Panc1 (cell line): ENCODE results near the gene FERMT3. TPM values are rescaled to one million over a fixed set of nuclear protein-coding genes. Genes with fewer than 3 reads are reported as not detected.

ENCODE experiments used
- ATAC-seq: fragments of 200-7000 bp; cut with Tn5 transposase; 2 replicates; pipeline ENCODE4 v1.9.1; 2020; ENCODE audit warnings: mild to moderate bottlenecking, moderate library complexity
- BruUV-seq: library from RNA; stranded (reverse); fragments of 400-500 nt; replicated peaks from 2 replicates; lab custom pipeline; 2021; lab: Mats Ljungman, UMichigan
- CTCF ChIA-PET: fragments of 300-600 bp; sonication (Branson Sonifier 250); formaldehyde crosslinking; loops from one replicate; lab custom pipeline; 2022; ENCODE audit warnings: antibody characterized with exemption; lab: Charles Lee
- POLR2A ChIA-PET: fragments of 300-600 bp; sonication (Branson Sonifier 250); formaldehyde crosslinking; loops from one replicate; lab custom pipeline; 2022; ENCODE audit warnings: antibody characterized with exemption; lab: Charles Lee
- DNase-seq: peaks from one replicate; pipeline ENCODE4 v3.0.0-alpha.2; 2010; ENCODE audit warnings: low read depth, low spot score
- H3K27ac ChIP-seq: 2 replicates; pipeline ENCODE4 v1.5.1; 2011; ENCODE audit warnings: mild to moderate bottlenecking, low read length, inconsistent platforms
- H3K27me3 ChIP-seq: fragments of 200-500 bp; sonication (Bioruptor generic); 2 replicates; pipeline ENCODE4 v1.6.0; 2014; ENCODE audit warnings: low read length, inconsistent platforms; ENCODE audit not compliant: control insufficient read depth, insufficient read depth
- H3K36me3 ChIP-seq: fragments of 200-500 bp; sonication (Bioruptor generic); 2 replicates; pipeline ENCODE4 v1.5.1; 2014; ENCODE audit warnings: inconsistent platforms, mild to moderate bottlenecking, low read length, moderate library complexity; ENCODE audit not compliant: control insufficient read depth, insufficient read depth
- H3K4me1 ChIP-seq: 2 replicates; pipeline ENCODE4 v1.5.1; 2011; ENCODE audit warnings: inconsistent platforms, mild to moderate bottlenecking, low read length, moderate library complexity; ENCODE audit not compliant: control insufficient read depth, insufficient read depth
- H3K4me3 ChIP-seq, 2 experiments: 2 replicates each; pipeline ENCODE4 v1.5.1; 2011 to 2012; ENCODE audit warnings: low read depth in 2 of 2, low read length in 2 of 2, mild to moderate bottlenecking in 2 of 2, inconsistent platforms in 1 of 2, moderate library complexity in 1 of 2
- H3K9me3 ChIP-seq: fragments of 200-500 bp; sonication (Bioruptor generic); 2 replicates; pipeline ENCODE4 v1.5.1; 2014; ENCODE audit warnings: low read depth, mild to moderate bottlenecking, inconsistent platforms, low read length, moderate library complexity; ENCODE audit not compliant: control insufficient read depth, insufficient read depth
- POLR2AphosphoS5 ChIP-seq: IDR thresholded peaks from 2 replicates; pipeline ENCODE4 v1.6.1; 2012; ENCODE audit warnings: mild to moderate bottlenecking, low read depth, low read length, moderate library complexity
- SIN3A ChIP-seq: IDR thresholded peaks from 2 replicates; pipeline ENCODE4 v1.6.1; 2012; ENCODE audit warnings: low read depth, mild to moderate bottlenecking, low read length, moderate library complexity, borderline replicate concordance; ENCODE audit not compliant: insufficient read depth
- TCF7L2 ChIP-seq: IDR thresholded peaks from 2 replicates; pipeline ENCODE4 v1.6.1; 2011; ENCODE audit warnings: mild to moderate bottlenecking, low read depth, low read length, inconsistent platforms
- in situ Hi-C: cut with HindIII; loops from 2 replicates; pipeline ENCODE4 v1.10.0; 2016; ENCODE audit warnings: low sequenced_read_pairs, low pct_unique_long_range_greater_than_20kb
- intact Hi-C: fragments of 100-400 bp; cut with micrococcal nuclease; formaldehyde crosslinking; loops from one replicate; pipeline ENCODE4 v1.10.0; 2022; ENCODE audit not compliant: unreplicated experiment
- total RNA-seq: library from RNA; stranded (reverse); gene quantifications from one replicate; pipeline ENCODE4 v1.2.1, GENCODE V29; 2021; ENCODE audit not compliant: unreplicated experiment
- TF ChIP-seq, protein P1 (sequence below): fragments of 450-650 bp; IDR thresholded peaks from 2 replicates; pipeline ENCODE4 v1.5.1; 2017; ENCODE audit warnings: mild to moderate bottlenecking
- TF ChIP-seq, protein P2 (sequence below), 2 experiments: IDR thresholded peaks; 2 replicates each; pipeline ENCODE4 v1.6.1; 2011 to 2012; ENCODE audit warnings: low read depth in 2 of 2, control low read depth in 1 of 2, low read length in 1 of 2, mild to moderate bottlenecking in 1 of 2, moderate library complexity in 1 of 2; ENCODE audit not compliant: insufficient read depth in 1 of 2

FERMT3 gene
- total RNA-seq, 1 experiment from 2014 or later, result 2.9 TPM

DNA sequence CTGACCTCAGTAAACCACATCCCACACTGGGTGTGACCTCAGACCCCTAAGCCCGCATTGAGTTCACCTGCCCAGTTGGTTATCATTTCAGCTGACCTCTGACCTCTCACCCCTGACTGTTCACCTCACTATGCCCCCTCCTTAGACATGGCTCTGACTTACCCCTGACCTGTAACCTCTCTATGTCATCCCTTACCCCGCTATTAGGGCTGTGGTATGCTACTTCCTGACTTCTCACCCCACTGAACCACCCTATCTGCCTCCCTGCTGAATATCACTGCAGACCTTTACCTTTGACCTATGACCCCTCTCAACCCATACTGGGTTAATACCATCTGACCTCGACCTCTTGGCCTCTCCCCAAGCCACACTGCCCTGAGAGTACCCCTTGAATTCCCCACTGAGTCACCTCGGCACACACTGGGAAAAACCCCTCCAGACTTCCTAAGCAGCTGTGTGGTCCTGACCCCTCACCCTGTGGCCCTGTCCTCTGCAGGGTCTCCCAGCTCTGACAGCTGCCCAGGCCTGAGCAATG is 53.1 kb downstream of the FERMT3 start:
- in situ Hi-C loops, result no loop called here
- ATAC-seq (no peak), DNase-seq (no peak)
- Histone ChIP-seq H3K27ac (no peak overlapping the region), H3K36me3 (no peaks in the 10 kb centered on the region; the same call in 1 of the 2 replicates), H3K27me3 (no peaks in the 10 kb centered on the region), H3K4me1 (peaks cover 3% of the 10 kb centered on the region; the same call in 1 of the 2 replicates), H3K4me3 (no peak overlapping the region), H3K9me3 (no peaks in the 10 kb centered on the region)
- TF ChIP-seq, protein P1, sequence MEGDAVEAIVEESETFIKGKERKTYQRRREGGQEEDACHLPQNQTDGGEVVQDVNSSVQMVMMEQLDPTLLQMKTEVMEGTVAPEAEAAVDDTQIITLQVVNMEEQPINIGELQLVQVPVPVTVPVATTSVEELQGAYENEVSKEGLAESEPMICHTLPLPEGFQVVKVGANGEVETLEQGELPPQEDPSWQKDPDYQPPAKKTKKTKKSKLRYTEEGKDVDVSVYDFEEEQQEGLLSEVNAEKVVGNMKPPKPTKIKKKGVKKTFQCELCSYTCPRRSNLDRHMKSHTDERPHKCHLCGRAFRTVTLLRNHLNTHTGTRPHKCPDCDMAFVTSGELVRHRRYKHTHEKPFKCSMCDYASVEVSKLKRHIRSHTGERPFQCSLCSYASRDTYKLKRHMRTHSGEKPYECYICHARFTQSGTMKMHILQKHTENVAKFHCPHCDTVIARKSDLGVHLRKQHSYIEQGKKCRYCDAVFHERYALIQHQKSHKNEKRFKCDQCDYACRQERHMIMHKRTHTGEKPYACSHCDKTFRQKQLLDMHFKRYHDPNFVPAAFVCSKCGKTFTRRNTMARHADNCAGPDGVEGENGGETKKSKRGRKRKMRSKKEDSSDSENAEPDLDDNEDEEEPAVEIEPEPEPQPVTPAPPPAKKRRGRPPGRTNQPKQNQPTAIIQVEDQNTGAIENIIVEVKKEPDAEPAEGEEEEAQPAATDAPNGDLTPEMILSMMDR, result no peak
- TF ChIP-seq SIN3A (no peak), TCF7L2 (no peak), POLR2AphosphoS5 (no peak)
- TF ChIP-seq, protein P2, sequence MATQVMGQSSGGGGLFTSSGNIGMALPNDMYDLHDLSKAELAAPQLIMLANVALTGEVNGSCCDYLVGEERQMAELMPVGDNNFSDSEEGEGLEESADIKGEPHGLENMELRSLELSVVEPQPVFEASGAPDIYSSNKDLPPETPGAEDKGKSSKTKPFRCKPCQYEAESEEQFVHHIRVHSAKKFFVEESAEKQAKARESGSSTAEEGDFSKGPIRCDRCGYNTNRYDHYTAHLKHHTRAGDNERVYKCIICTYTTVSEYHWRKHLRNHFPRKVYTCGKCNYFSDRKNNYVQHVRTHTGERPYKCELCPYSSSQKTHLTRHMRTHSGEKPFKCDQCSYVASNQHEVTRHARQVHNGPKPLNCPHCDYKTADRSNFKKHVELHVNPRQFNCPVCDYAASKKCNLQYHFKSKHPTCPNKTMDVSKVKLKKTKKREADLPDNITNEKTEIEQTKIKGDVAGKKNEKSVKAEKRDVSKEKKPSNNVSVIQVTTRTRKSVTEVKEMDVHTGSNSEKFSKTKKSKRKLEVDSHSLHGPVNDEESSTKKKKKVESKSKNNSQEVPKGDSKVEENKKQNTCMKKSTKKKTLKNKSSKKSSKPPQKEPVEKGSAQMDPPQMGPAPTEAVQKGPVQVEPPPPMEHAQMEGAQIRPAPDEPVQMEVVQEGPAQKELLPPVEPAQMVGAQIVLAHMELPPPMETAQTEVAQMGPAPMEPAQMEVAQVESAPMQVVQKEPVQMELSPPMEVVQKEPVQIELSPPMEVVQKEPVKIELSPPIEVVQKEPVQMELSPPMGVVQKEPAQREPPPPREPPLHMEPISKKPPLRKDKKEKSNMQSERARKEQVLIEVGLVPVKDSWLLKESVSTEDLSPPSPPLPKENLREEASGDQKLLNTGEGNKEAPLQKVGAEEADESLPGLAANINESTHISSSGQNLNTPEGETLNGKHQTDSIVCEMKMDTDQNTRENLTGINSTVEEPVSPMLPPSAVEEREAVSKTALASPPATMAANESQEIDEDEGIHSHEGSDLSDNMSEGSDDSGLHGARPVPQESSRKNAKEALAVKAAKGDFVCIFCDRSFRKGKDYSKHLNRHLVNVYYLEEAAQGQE (IDR thresholded peaks at IDR 0.05; ENCODE audit: insufficient read depth in 1 of 2, low read depth in 2 of 2, low read length in 1 of 2), result no peak
- intact Hi-C loops, result no loop called here
- POLR2A ChIA-PET, result no interaction called here
- no TSS peak for BruUV-seq
- CTCF ChIA-PET, result no interaction called here

DNA sequence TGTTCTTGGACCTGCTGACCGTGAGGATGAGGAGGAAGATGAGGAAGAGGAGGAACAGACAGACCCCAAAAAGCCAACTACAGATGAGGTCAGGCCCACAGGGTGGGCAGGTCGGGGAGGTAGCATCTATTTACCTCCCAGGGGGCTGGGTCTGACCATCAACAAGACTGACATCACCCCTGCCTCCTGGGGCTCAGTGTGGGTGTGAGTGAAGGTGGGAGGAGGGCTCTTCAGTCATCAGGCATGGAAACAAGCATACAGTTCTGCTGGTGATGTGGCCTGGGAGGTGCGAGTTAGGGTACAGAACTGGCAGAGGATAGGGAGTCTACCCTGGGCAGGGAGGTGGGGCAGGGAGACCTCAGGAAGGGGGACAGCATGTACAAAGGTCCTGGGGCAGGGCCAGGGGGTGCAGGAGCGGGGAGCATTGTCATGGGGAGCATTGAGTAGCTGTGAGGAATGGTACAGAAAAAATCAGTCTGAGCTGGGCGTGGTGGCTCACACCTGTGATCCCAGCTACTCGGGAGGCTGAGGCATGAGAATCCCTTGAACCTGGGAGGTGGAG is 53.7 kb downstream of the FERMT3 start:
- Histone ChIP-seq H3K27ac (no peak overlapping the region), H3K27me3 (no peaks in the 10 kb centered on the region), H3K36me3 (no peaks in the 10 kb centered on the region; the same call in 1 of the 2 replicates), H3K4me3 (no peak overlapping the region), H3K4me1 (peaks cover 3% of the 10 kb centered on the region; the same call in 1 of the 2 replicates), H3K9me3 (no peaks in the 10 kb centered on the region)
- no peak for DNase-seq
- ChIA-PET CTCF (no interaction called here), POLR2A (no interaction called here)
- intact Hi-C loops (no loop called here), in situ Hi-C loops (no loop called here)
- BruUV-seq, result no TSS peak
- no peak for ATAC-seq
- TF ChIP-seq TCF7L2 (no peak), SIN3A (no peak), POLR2AphosphoS5 (no peak)
- TF ChIP-seq, protein P1, result no peak
- TF ChIP-seq, protein P2 (IDR thresholded peaks at IDR 0.05; ENCODE audit: insufficient read depth in 1 of 2, low read depth in 2 of 2, low read length in 1 of 2), result no peak
